ENCODE measurements around the gene C12orf57. TPM values are rescaled to one million over a fixed set of nuclear protein-coding genes. Genes with fewer than 3 reads are reported as not detected.

Gene C12orf57
- 115 and 143 TPM in 2 replicates for total RNA-seq

GRCh38 chr12:6943722-6944380 lies at the start of gene C12orf57, which contains the start of gene RNU7-1:
C12orf57 (plus strand) TSS chr12:6944022; CDS start chr12:6944122, 100 bp downstream.
RNU7-1 (plus strand) TSS chr12:6943816.

GRCh38 chr12:6904280-6905276 lies 39.2 kb upstream of the C12orf57 start, which contains the start of gene LRRC23:
LRRC23 (plus strand) TSS chr12:6904822; CDS start chr12:6905634, 812 bp downstream.

GRCh38 chr12:6914246-6914946 lies 29.4 kb upstream of the C12orf57 start, which contains the start of gene ENO2:
ENO2 (plus strand) TSS chr12:6914580; CDS start chr12:6915833, 1,253 bp downstream.

GRCh38 chr12:6927379-6928021 lies 16.3 kb upstream of the C12orf57 start, which contains the start of gene ATN1:
ATN1 (plus strand) TSS chr12:6927959; CDS start chr12:6934002, 6,043 bp downstream.

GRCh38 chr12:6950811-6951540 lies 7.2 kb downstream of the C12orf57 start, which contains the start of gene PTPN6:
PTPN6 (plus strand) TSS chr12:6951356; CDS start chr12:6951513, 157 bp downstream.

Other genes starting within 250 kb of the C12orf57 start
- gene PIANP, start 243.2 kb upstream of the C12orf57 start, total RNA-seq, result under 0.01 TPM in 1 of 2 replicates, not detected in the other
- 41.5 and 63.7 TPM in 2 replicates for gene COPS7A, start 220.0 kb upstream of the C12orf57 start, total RNA-seq
- 78.1 and 83.2 TPM in 2 replicates for gene MLF2, start 190.9 kb upstream of the C12orf57 start, total RNA-seq
- gene PTMS, start 177.7 kb upstream of the C12orf57 start, total RNA-seq, result 78.6 and 93.1 TPM in 2 replicates
- under 0.01 and 0.09 TPM in 2 replicates for gene LAG3, start 171.5 kb upstream of the C12orf57 start, total RNA-seq
- 0.09 TPM in 1 of 2 replicates, not detected in the other for gene CD4, start 154.5 kb upstream of the C12orf57 start, total RNA-seq
- gene GPR162, start 122.2 kb upstream of the C12orf57 start, total RNA-seq, result 6.4 and 10.2 TPM in 2 replicates
- 57.4 and 81.5 TPM in 2 replicates for gene P3H3, start 115.6 kb upstream of the C12orf57 start, total RNA-seq
- gene GNB3, start 103.1 kb upstream of the C12orf57 start, total RNA-seq, result 1.3 and 1.5 TPM in 2 replicates
- 5.0 and 14.8 TPM in 2 replicates for gene CDCA3, start 92.7 kb upstream of the C12orf57 start, total RNA-seq
- gene USP5, start 91.9 kb upstream of the C12orf57 start, total RNA-seq, result 82.9 and 94.1 TPM in 2 replicates
- gene TPI1, start 76.5 kb upstream of the C12orf57 start, total RNA-seq, result 1,012 and 1,804 TPM in 2 replicates
- 3.2 and 3.5 TPM in 2 replicates for gene SPSB2, start 70.7 kb upstream of the C12orf57 start, total RNA-seq
- gene LRRC23, start 39.2 kb upstream of the C12orf57 start, total RNA-seq, result 3.0 and 7.5 TPM in 2 replicates
- gene ENO2, start 29.4 kb upstream of the C12orf57 start, total RNA-seq, result 5.6 and 33.4 TPM in 2 replicates
- gene ATN1, start 16.1 kb upstream of the C12orf57 start, total RNA-seq, result 8.1 and 15.3 TPM in 2 replicates
- not detected in 2 replicates for gene RNU7-1, start 206 bp upstream of the C12orf57 start, total RNA-seq
- 0.09 and 0.19 TPM in 2 replicates for gene PTPN6, start 7.3 kb downstream of the C12orf57 start, total RNA-seq
- 143 and 181 TPM in 2 replicates for gene PHB2, start 26.6 kb downstream of the C12orf57 start, total RNA-seq
- 37.2 and 38.7 TPM in 2 replicates for gene EMG1, start 26.9 kb downstream of the C12orf57 start, total RNA-seq
- 4.5 and 5.4 TPM in 2 replicates for gene LPCAT3, start 74.5 kb downstream of the C12orf57 start, total RNA-seq
- 0.18 and 2.7 TPM in 2 replicates for gene C1S, start 116.7 kb downstream of the C12orf57 start, total RNA-seq
- gene C1R, start 148.4 kb downstream of the C12orf57 start, total RNA-seq, result 1.2 and 2.4 TPM in 2 replicates
- gene C1RL, start 165.2 kb downstream of the C12orf57 start, total RNA-seq, result 13.0 and 16.9 TPM in 2 replicates
- gene RBP5, start 184.9 kb downstream of the C12orf57 start, total RNA-seq, result 0.19 TPM in 1 of 2 replicates, not detected in the other
- gene CLSTN3, start 186.3 kb downstream of the C12orf57 start, total RNA-seq, result 14.3 and 17.2 TPM in 2 replicates
- gene PEX5, start 245.7 kb downstream of the C12orf57 start, total RNA-seq, result 22.3 and 25.8 TPM in 2 replicates